Stimulated activated naive CD8-positive, alpha-beta T cell treated with anti-CD3 and anti-CD28 coated beads, Interleukin-15, Interleukin-2, amounts not matched to agents 100 ng/mL and 50 ng/mL, for 24 hours (primary cell): Measurements from ENCODE around the gene ZKSCAN8.

Source experiments
- H3K27ac Mint-ChIP-seq: one replicate; pipeline ENCODE4 v1.8.0; 2021; ENCODE audit warnings: mild to moderate bottlenecking, mixed read lengths
- H3K27me3 Mint-ChIP-seq: one replicate; pipeline ENCODE4 v1.8.0; 2021; ENCODE audit warnings: mixed read lengths
- H3K36me3 Mint-ChIP-seq: one replicate; pipeline ENCODE4 v1.8.0; 2021; ENCODE audit warnings: low read depth, mixed read lengths
- H3K4me1 Mint-ChIP-seq: one replicate; pipeline ENCODE4 v1.8.0; 2021; ENCODE audit warnings: low read depth, mixed read lengths
- H3K4me3 Mint-ChIP-seq: one replicate; pipeline ENCODE4 v1.8.0; 2021; ENCODE audit warnings: mild to moderate bottlenecking, mixed read lengths
- H3K9me3 Mint-ChIP-seq: one replicate; pipeline ENCODE4 v1.8.0; 2021; ENCODE audit warnings: mixed read lengths

The ZKSCAN8 gene

GRCh38 chr6:28207510-28208110 lies 65.9 kb downstream of the ZKSCAN8 start:
- Mint-ChIP-seq H3K4me1 (peaks cover 26% of the 10 kb centered on the region), H3K9me3 (peaks cover 14% of the 10 kb centered on the region), H3K4me3 (peak overlapping the region; percentile 83), H3K36me3 (peaks cover 14% of the 10 kb centered on the region), H3K27me3 (peaks cover 85% of the 10 kb centered on the region), H3K27ac (no peak overlapping the region)

DNA sequence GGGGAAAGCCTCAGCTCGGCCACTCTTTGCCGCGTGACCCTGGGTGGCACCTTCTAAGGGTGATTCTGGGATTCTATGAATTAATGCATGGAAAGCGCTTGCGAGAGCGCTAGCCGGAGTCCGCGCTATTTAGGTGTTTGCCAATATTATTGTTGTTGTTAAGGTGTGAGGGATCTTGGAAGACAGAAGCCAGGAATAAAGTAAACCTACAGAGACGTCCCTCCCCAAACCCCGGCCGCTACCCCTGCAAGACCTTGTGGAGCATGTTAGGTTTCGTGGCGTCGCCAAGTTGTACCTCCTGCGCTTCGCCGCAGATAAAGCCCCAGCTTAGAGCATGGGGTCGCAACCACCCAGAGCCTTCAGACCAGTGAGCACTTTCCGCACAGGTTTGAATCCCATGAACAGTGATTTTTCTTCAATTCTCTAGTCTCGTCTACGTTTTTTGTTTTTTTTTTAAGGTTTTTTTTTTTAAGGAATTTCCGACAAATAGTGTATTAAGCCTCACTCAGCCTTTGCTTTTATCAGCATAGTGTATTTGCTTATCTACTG lies 66.5 kb downstream of the ZKSCAN8 start:
- no peak overlapping the region for H3K27ac Mint-ChIP-seq
- H3K9me3 Mint-ChIP-seq, result peaks cover 14% of the 10 kb centered on the region
- peak overlapping the region; percentile 83 for H3K4me3 Mint-ChIP-seq
- peaks cover 31% of the 10 kb centered on the region for H3K4me1 Mint-ChIP-seq
- H3K27me3 Mint-ChIP-seq, result peaks cover 90% of the 10 kb centered on the region
- H3K36me3 Mint-ChIP-seq, result peaks cover 14% of the 10 kb centered on the region
